GM19438 (cell line): Measurements from ENCODE around the gene HAND1.
A peak's percentile ranks its signal among the peaks of the same experiment; 100 is the strongest.

Source experiments
- ATAC-seq: cut with Tn5 transposase; IDR thresholded peaks from one replicate; pipeline ENCODE4 v1.9.1; 2021; ENCODE audit warnings: low read depth; ENCODE audit not compliant: unreplicated experiment

HAND1 gene

GRCh38 chr5:154506049-154506715 is 28.2 kb upstream of the HAND1 start:
- ATAC-seq: no peak

GRCh38 chr5:154505567-154505966 is 27.5 kb upstream of the HAND1 start:
- ATAC-seq: no peak

GRCh38 chr5:154503698-154504039 is 25.6 kb upstream of the HAND1 start:
- ATAC-seq: no peak

- no peak for ATAC-seq
These were observed 24.2 kb upstream of the HAND1 start for GRCh38 chr5:154502180-154502579.

- ATAC-seq: no peak
These were observed 23.5 kb upstream of the HAND1 start for GRCh38 chr5:154501566-154501965.

GRCh38 chr5:154498994-154499393 is 21.0 kb upstream of the HAND1 start:
- no peak for ATAC-seq

GRCh38 chr5:154498591-154498990 is 20.6 kb upstream of the HAND1 start:
- no peak for ATAC-seq

GRCh38 chr5:154494036-154494435 is 16.0 kb upstream of the HAND1 start:
- ATAC-seq: no peak

GRCh38 chr5:154493274-154493673 is 15.2 kb upstream of the HAND1 start:
- ATAC-seq: no peak

GRCh38 chr5:154491941-154492340 is 13.9 kb upstream of the HAND1 start:
- no peak for ATAC-seq

GRCh38 chr5:154487541-154487940 is 9.5 kb upstream of the HAND1 start:
- ATAC-seq: peak; percentile 90

GRCh38 chr5:154486427-154486866 is 8.4 kb upstream of the HAND1 start:
- ATAC-seq: no peak

GRCh38 chr5:154485850-154486426 is 7.9 kb upstream of the HAND1 start:
- no peak for ATAC-seq

GRCh38 chr5:154485096-154485491 is 7.1 kb upstream of the HAND1 start:
- ATAC-seq: no peak

- no peak for ATAC-seq
These were observed 6.5 kb upstream of the HAND1 start for GRCh38 chr5:154484393-154485095.

- no peak for ATAC-seq
These were observed 5.8 kb upstream of the HAND1 start for GRCh38 chr5:154483654-154484392.

GRCh38 chr5:154482528-154483449 is 4.8 kb upstream of the HAND1 start:
- ATAC-seq: no peak

GRCh38 chr5:154481584-154482381 is 3.8 kb upstream of the HAND1 start:
- ATAC-seq: no peak

GRCh38 chr5:154480847-154481246 is 2.8 kb upstream of the HAND1 start:
- no peak for ATAC-seq
